Endothelial cell of umbilical vein (primary cell): ENCODE data around the gene SQOR.
A peak's percentile ranks its signal among the peaks of the same experiment; 100 is the strongest.

ENCODE experiments used
- EZH2 ChIP-seq: IDR thresholded peaks from 2 replicates; pipeline ENCODE4 v1.6.1; 2012; ENCODE audit warnings: borderline replicate concordance, low read depth, mild to moderate bottlenecking, moderate library complexity, low read length, inconsistent platforms; ENCODE audit not compliant: severe bottlenecking
- FOS ChIP-seq: IDR thresholded peaks from 2 replicates; pipeline ENCODE4 v1.6.1; 2011; ENCODE audit warnings: mild to moderate bottlenecking, low read length, moderate library complexity, borderline replicate concordance; ENCODE audit not compliant: insufficient read depth
- GATA2 ChIP-seq: IDR thresholded peaks from 2 replicates; pipeline ENCODE4 v1.7.0; 2011; ENCODE audit warnings: low read depth, mild to moderate bottlenecking, moderate library complexity, mixed read lengths, low read length; ENCODE audit not compliant: insufficient read length, insufficient read depth
- JUN ChIP-seq: IDR thresholded peaks from 2 replicates; pipeline ENCODE4 v1.6.1; 2011; ENCODE audit warnings: borderline replicate concordance, low read depth; ENCODE audit not compliant: insufficient read length, insufficient read depth
- MYC ChIP-seq: IDR thresholded peaks from one replicate; pipeline ENCODE4 v1.6.1; 2011; ENCODE audit warnings: mild to moderate bottlenecking, low read depth, low read length
- POLR2A ChIP-seq: IDR thresholded peaks from 2 replicates; pipeline ENCODE4 v1.6.1; 2012; ENCODE audit warnings: low read depth, mild to moderate bottlenecking, control low read depth, low read length
- POLR2AphosphoS5 ChIP-seq: IDR thresholded peaks from 2 replicates; pipeline ENCODE4 v1.6.1; 2012; ENCODE audit warnings: low read depth, mild to moderate bottlenecking, control low read depth, low read length, moderate library complexity; ENCODE audit not compliant: insufficient read depth
- TF ChIP-seq, protein P1 (sequence below), 2 donors: IDR thresholded peaks; 1 replicate in 1 of 2; 2 replicates in 1 of 2; pipeline ENCODE4 v1.5.1; 2011; ENCODE audit warnings: low read length in 2 of 2, mild to moderate bottlenecking in 2 of 2, moderate library complexity in 2 of 2, control low read depth in 1 of 2, inconsistent platforms in 1 of 2, low read depth in 1 of 2; ENCODE audit not compliant: insufficient read depth in 1 of 2; ENCODE audit errors: extremely low read depth in 1 of 2
- TF ChIP-seq, protein P2 (sequence below): IDR thresholded peaks from 2 replicates; pipeline ENCODE4 v1.6.1; 2011; ENCODE audit not compliant: insufficient read depth, insufficient read length

DNA sequence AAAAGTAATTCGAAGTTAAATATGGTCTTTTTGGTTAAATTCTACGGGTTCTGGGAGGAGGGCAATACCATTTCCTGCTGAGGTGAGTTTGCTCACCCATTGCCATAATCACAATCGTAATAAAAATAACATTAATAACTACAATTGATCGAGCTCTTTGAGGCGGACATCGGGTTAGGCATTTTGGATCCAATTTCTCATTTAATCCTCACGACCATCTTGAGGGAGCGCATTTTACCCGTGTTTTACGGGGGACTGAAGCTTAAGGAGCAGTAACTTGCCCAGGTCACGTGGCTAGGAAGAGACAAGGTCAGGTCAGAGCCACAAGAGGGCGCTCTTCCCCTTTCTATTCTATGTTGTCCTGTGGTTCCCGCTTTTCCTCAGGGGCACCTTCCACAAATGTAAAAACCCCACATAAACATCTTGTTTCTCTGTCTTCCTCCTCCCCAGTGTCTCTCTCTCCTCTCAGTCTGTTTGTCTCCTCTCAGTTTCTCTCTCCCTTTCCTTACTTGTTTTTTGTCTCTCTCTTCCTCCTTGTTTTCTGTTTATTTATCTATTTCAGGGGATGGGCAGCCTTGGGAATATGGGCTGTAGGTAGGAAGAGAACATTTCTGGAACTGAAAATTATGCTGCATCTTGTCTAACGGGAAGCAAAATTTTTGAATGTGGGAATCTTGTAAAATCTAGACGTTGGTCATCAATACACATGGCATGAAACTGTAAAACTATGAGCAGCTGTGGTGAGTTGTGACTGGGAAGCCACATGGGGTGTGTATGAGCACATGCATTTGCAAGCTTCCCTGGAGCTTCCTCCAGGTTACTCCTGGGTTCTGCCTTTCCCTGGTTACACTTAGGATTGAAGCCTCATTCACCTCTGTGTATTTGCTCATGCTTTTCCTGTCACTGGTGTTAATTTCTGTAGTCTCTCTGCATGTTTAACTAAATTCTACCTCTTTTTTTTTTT lies 71.0 kb downstream of the SQOR start:
- TF ChIP-seq, protein P1, sequence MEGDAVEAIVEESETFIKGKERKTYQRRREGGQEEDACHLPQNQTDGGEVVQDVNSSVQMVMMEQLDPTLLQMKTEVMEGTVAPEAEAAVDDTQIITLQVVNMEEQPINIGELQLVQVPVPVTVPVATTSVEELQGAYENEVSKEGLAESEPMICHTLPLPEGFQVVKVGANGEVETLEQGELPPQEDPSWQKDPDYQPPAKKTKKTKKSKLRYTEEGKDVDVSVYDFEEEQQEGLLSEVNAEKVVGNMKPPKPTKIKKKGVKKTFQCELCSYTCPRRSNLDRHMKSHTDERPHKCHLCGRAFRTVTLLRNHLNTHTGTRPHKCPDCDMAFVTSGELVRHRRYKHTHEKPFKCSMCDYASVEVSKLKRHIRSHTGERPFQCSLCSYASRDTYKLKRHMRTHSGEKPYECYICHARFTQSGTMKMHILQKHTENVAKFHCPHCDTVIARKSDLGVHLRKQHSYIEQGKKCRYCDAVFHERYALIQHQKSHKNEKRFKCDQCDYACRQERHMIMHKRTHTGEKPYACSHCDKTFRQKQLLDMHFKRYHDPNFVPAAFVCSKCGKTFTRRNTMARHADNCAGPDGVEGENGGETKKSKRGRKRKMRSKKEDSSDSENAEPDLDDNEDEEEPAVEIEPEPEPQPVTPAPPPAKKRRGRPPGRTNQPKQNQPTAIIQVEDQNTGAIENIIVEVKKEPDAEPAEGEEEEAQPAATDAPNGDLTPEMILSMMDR (IDR thresholded peaks at IDR 0.05; ENCODE audit: extremely low read depth in 1 of 2, insufficient read depth in 1 of 2, low read depth in 1 of 2, low read length in 2 of 2): peak; percentile 83 to 87
- TF ChIP-seq POLR2AphosphoS5: no peak
- TF ChIP-seq POLR2A: no peak
- no peak for TF ChIP-seq JUN
- TF ChIP-seq EZH2: no peak
- TF ChIP-seq, protein P2, sequence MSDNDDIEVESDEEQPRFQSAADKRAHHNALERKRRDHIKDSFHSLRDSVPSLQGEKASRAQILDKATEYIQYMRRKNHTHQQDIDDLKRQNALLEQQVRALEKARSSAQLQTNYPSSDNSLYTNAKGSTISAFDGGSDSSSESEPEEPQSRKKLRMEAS: peak; percentile 91
- TF ChIP-seq MYC: no peak
- no peak for TF ChIP-seq FOS
- no peak for TF ChIP-seq GATA2
